BJ (cell line): ENCODE measurements around the gene MBD1. TPM values are rescaled to one million over a fixed set of nuclear protein-coding genes. Genes with fewer than 3 reads are reported as not detected.

Source experiments
- CTCF ChIA-PET: fragments of 350-600 bp; formaldehyde crosslinking; extraction: SDS; loops from one replicate; lab custom pipeline; 2021; ENCODE audit warnings: antibody characterized with exemption, inconsistent platforms; lab: Yijun Ruan, JAX
- POLR2A ChIA-PET: fragments of 300-600 bp; sonication (Branson Sonifier 250); formaldehyde crosslinking; extraction: SDS; loops from one replicate; lab custom pipeline; 2021; ENCODE audit warnings: antibody characterized with exemption; lab: Charles Lee
- DNase-seq: peaks from one replicate; pipeline ENCODE4 v3.0.0-alpha.2; 2011; ENCODE audit warnings: low read depth
- H3K27me3 ChIP-seq: 2 replicates; pipeline ENCODE4 v1.6.0; 2011; ENCODE audit warnings: low read length; ENCODE audit not compliant: control insufficient read depth, insufficient read depth
- H3K36me3 ChIP-seq: 2 replicates; pipeline ENCODE4 v1.5.1; 2011; ENCODE audit warnings: low read length; ENCODE audit not compliant: control insufficient read depth, insufficient read depth
- H3K4me3 ChIP-seq: 2 replicates; pipeline ENCODE4 v1.5.1; 2011; ENCODE audit warnings: low read depth, mild to moderate bottlenecking, control low read depth, low read length
- polyA minus RNA-seq: library from RNA; depleted of rRNA, polyadenylated mRNA; stranded (reverse); fragments of >200 nt; gene quantifications from 2 replicates; pipeline ENCODE4 v1.2.3, GENCODE V29; 2011; rRNA and poly(A)+ RNA removed
- polyA plus RNA-seq: library from polyadenylated mRNA; depleted of rRNA; stranded (reverse); fragments of >200 nt; gene quantifications from 2 replicates; pipeline ENCODE4 v1.2.3, GENCODE V29; 2011; rRNA removed
- TF ChIP-seq, protein P1 (sequence below): IDR thresholded peaks from 2 replicates; pipeline ENCODE4 v1.5.1; 2011; ENCODE audit warnings: low read depth, mild to moderate bottlenecking, control low read depth, inconsistent platforms, low read length, moderate library complexity; ENCODE audit not compliant: insufficient read depth

Gene MBD1, protein sequence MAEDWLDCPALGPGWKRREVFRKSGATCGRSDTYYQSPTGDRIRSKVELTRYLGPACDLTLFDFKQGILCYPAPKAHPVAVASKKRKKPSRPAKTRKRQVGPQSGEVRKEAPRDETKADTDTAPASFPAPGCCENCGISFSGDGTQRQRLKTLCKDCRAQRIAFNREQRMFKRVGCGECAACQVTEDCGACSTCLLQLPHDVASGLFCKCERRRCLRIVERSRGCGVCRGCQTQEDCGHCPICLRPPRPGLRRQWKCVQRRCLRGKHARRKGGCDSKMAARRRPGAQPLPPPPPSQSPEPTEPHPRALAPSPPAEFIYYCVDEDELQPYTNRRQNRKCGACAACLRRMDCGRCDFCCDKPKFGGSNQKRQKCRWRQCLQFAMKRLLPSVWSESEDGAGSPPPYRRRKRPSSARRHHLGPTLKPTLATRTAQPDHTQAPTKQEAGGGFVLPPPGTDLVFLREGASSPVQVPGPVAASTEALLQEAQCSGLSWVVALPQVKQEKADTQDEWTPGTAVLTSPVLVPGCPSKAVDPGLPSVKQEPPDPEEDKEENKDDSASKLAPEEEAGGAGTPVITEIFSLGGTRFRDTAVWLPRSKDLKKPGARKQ
- polyA plus RNA-seq (36.0 and 54.4 TPM in 2 replicates), polyA minus RNA-seq (33.7 and 41.6 TPM in 2 replicates)

DNA sequence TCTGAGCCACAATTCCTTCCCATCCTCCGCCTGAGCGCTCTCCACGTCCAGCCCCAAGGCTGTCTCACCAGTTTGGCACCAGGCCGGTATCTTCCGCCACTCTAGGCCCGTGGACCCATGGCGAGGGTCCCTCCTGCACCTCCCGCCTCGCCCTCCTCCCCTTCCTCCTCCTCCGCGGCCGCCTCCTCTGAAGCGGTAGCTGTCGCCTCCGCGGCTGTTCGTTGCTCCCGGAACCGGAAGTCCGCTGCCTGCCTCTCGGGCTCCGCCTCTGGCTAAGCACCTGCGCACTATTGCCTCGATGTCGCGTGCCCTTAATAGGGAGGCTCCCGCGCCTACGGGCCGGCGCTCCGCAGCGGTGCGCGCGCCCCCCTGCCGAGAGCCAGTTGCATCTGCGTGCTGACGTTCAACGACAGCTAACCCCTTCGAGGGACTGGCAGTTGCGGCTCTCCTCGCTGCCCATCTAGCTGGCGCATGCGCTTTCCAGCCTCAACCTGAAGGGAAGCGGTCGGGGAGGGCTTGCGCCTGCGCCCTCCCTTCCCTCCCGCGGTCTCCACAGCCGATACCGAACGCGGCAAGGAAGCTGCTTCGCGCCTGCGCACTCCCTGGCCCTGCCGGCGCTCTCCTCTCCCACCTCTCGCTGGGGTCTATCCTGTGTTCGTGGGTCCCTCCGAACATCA, at the start of gene MBD1:
Gene MBD1 (minus strand): TSS at position 229 of the 677 bp plus-strand sequence. CDS start 1,531 bp downstream, outside the sequence.
- Histone ChIP-seq H3K36me3 (peaks cover 27% of the 10 kb centered on the region), H3K27me3 (no peaks in the 10 kb centered on the region), H3K4me3 (peak within 1 kb of the TSS; percentile 89)
- peak; percentile 98 for DNase-seq
- ChIA-PET POLR2A (interaction anchor here (0.6 kb wide), 4 partner anchors 82 to 1447 kb away, joined by 3 to 4 read pairs (median 3); no protein-coding TSS in a partner anchor), CTCF (interaction anchor here (0.6 to 1.6 kb wide), 3 partner anchors 8 to 13 kb away, joined by 3 to 6 read pairs (median 3); no protein-coding TSS in a partner anchor)
- TF ChIP-seq, protein P1, sequence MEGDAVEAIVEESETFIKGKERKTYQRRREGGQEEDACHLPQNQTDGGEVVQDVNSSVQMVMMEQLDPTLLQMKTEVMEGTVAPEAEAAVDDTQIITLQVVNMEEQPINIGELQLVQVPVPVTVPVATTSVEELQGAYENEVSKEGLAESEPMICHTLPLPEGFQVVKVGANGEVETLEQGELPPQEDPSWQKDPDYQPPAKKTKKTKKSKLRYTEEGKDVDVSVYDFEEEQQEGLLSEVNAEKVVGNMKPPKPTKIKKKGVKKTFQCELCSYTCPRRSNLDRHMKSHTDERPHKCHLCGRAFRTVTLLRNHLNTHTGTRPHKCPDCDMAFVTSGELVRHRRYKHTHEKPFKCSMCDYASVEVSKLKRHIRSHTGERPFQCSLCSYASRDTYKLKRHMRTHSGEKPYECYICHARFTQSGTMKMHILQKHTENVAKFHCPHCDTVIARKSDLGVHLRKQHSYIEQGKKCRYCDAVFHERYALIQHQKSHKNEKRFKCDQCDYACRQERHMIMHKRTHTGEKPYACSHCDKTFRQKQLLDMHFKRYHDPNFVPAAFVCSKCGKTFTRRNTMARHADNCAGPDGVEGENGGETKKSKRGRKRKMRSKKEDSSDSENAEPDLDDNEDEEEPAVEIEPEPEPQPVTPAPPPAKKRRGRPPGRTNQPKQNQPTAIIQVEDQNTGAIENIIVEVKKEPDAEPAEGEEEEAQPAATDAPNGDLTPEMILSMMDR: peak; percentile 37

DNA sequence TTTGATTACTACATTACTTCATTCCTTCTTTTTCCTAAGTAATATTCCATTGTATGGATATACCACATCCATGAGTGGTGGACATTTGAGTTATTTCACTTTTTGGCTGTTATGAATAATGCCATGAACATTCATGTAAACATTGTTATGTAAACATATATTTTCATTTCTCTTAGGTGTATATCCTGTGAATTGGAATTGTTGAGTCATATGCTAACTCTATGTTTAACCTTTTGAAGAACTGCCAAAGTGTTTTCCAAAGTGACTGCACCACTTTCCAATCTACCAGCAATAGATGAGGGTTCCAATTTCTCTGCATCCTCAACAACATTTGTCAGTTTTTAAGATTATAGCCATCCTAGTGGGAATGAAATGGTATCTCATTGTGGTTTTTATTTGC, 48.9 kb upstream of the MBD1 start:
- DNase-seq: no peak
- POLR2A ChIA-PET: no interaction called here
- CTCF ChIA-PET: no interaction called here
- Histone ChIP-seq H3K27me3 (no peaks in the 10 kb centered on the region), H3K4me3 (no peak overlapping the region), H3K36me3 (no peaks in the 10 kb centered on the region)
- TF ChIP-seq, protein P1: no peak

DNA sequence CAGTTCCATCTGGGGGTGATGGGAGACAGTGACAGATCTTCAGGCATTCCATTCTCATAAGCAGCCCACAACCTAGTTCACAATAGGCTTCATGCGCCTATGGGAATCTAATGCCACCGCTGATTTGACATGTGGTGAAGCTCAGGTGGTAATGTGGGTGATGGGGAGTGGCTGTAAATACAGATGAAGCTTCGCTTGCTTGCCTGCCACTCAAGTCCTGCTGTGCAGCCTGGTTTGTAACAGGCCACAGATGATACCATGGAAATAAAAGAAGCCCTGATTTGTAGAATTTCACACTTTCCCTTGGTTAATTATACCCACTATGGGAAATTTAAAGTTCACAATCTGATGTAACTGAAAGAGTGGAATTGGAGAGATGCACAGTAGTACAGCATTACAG, 46.7 kb upstream of the MBD1 start:
- CTCF ChIA-PET: interaction anchor here (1.0 to 1.3 kb wide), 2 partner anchors 10 to 29 kb away, joined by 3 to 4 read pairs; no protein-coding TSS in a partner anchor
- Histone ChIP-seq H3K4me3 (no peak overlapping the region), H3K27me3 (no peaks in the 10 kb centered on the region), H3K36me3 (no peaks in the 10 kb centered on the region)
- DNase-seq: no peak
- TF ChIP-seq, protein P1: no peak
- POLR2A ChIA-PET: no interaction called here

DNA sequence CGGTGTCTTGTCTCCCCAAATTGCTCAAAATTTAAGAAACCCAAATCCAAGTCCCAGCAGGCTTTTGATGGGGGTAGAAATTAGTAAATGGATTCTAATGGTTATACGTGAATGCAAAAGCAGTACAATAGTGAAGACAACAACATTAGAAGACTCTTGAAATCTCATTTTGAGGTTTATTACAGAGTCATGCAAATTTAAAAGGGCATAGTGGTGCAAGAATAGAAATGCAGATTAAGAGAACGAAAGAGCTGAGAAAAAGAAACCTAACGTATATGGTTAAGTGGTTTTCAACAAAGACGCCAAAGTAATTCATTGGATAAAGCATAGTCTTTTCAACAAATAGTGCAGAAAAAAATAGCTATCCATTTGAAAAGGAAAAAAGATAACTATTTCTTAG, 39.4 kb upstream of the MBD1 start:
- no peaks in the 10 kb centered on the region for H3K36me3 ChIP-seq
- no peak for DNase-seq
- H3K4me3 ChIP-seq: no peak overlapping the region
- ChIA-PET CTCF (no interaction called here), POLR2A (no interaction called here)
- TF ChIP-seq, protein P1: no peak
- H3K27me3 ChIP-seq: no peaks in the 10 kb centered on the region
